Ishikawa (cell line): ENCODE measurements around the gene PDE1C.

Source experiments
- EGR1 ChIP-seq: IDR thresholded peaks from 2 replicates; pipeline ENCODE4 v1.6.1; 2012
- EP300 ChIP-seq: IDR thresholded peaks from 2 replicates; pipeline ENCODE4 v1.6.1; 2012; ENCODE audit warnings: borderline replicate concordance
- FOXM1 ChIP-seq: IDR thresholded peaks from 2 replicates; pipeline ENCODE4 v1.6.1; 2012; ENCODE audit warnings: low read depth, borderline replicate concordance
- MAX ChIP-seq: IDR thresholded peaks from 2 replicates; pipeline ENCODE4 v1.6.1; 2012
- NFIC ChIP-seq: IDR thresholded peaks from 2 replicates; pipeline ENCODE4 v1.6.1; 2012
- RAD21 ChIP-seq: IDR thresholded peaks from 2 replicates; pipeline ENCODE4 v1.6.1; 2012; ENCODE audit warnings: low read depth
- TAF1 ChIP-seq: IDR thresholded peaks from 2 replicates; pipeline ENCODE4 v1.6.1; 2012; ENCODE audit warnings: low read depth, mild to moderate bottlenecking
- TCF12 ChIP-seq: IDR thresholded peaks from 2 replicates; pipeline ENCODE4 v1.6.1; 2012; ENCODE audit warnings: low read depth
- USF1 ChIP-seq: IDR thresholded peaks from 2 replicates; pipeline ENCODE4 v1.6.1; 2012
- YY1 ChIP-seq: IDR thresholded peaks from 2 replicates; pipeline ENCODE4 v1.6.1; 2012; ENCODE audit warnings: low read depth

- TF ChIP-seq TCF12 (no peak), YY1 (no peak), FOXM1 (no peak), TAF1 (no peak), RAD21 (no peak), MAX (no peak), EP300 (no peak), EGR1 (no peak), USF1 (no peak), NFIC (no peak)
These were observed 149.2 kb downstream of the PDE1C start for GRCh38 chr7:31921047-31921446.
